Common myeloid progenitor, CD34-positive (primary cell): Measurements from ENCODE around the gene ZNF691.

Experiments
- CTCF ChIA-PET: fragments of 350-600 bp; sonication (Branson Sonifier 250); formaldehyde crosslinking; loops from one replicate; lab custom pipeline; 2021; ENCODE audit warnings: antibody characterized with exemption; lab: Charles Lee
- POLR2A ChIA-PET: fragments of 350-600 bp; sonication (Branson Sonifier 250); formaldehyde crosslinking; loops from one replicate; lab custom pipeline; 2021; ENCODE audit warnings: antibody characterized with exemption; lab: Charles Lee
- DNase-seq, 3 donors: peaks; one replicate each; pipeline versions ENCODE4 v3.0.0 to v3.0.0-alpha.2; 2013
- H3K27ac ChIP-seq, 2 experiments: 1 replicate in 1 of 2; 2 replicates in 1 of 2; pipeline ENCODE4 v1.7.0; 2013; ENCODE audit warnings: inconsistent platforms in 2 of 2, low read length in 2 of 2, mild to moderate bottlenecking in 2 of 2, low read depth in 1 of 2, moderate library complexity in 1 of 2; ENCODE audit not compliant: severe bottlenecking in 2 of 2, insufficient read depth in 1 of 2, poor library complexity in 1 of 2
- H3K27me3 ChIP-seq, 5 experiments: replicated peaks in 2 of 5; 1 replicate in 3 of 5; 2 replicates in 2 of 5; pipeline versions ENCODE4 v1.6.1 to v1.7.0; 2013; ENCODE audit warnings: low read length in 4 of 5, mild to moderate bottlenecking in 2 of 5, moderate library complexity in 2 of 5, inconsistent platforms in 1 of 5; ENCODE audit not compliant: insufficient read depth in 5 of 5, control insufficient read depth in 4 of 5
- H3K36me3 ChIP-seq, 4 experiments: 1 replicate in 2 of 4; 2 replicates in 2 of 4; pipeline versions ENCODE4 v1.6.1 to v1.7.0; 2013; ENCODE audit warnings: low read length in 3 of 4, control low read depth in 1 of 4, mild to moderate bottlenecking in 1 of 4; ENCODE audit not compliant: control insufficient read depth in 4 of 4, insufficient read depth in 4 of 4
- H3K4me1 ChIP-seq, 4 experiments: 1 replicate in 3 of 4; 2 replicates in 1 of 4; pipeline versions ENCODE4 v1.6.1 to v1.7.1; 2013; ENCODE audit warnings: low read length in 3 of 4, mild to moderate bottlenecking in 3 of 4, control low read depth in 1 of 4, inconsistent platforms in 1 of 4, moderate library complexity in 1 of 4; ENCODE audit not compliant: control insufficient read depth in 4 of 4, insufficient read depth in 4 of 4; ENCODE audit errors: control extremely low read depth in 1 of 4
- H3K4me3 ChIP-seq, 7 experiments: 1 replicate in 4 of 7; 2 replicates in 3 of 7; pipeline versions ENCODE4 v1.5.1 to v1.7.0; 2013; ENCODE audit warnings: mild to moderate bottlenecking in 7 of 7, low read length in 6 of 7, moderate library complexity in 6 of 7, inconsistent platforms in 2 of 7, low read depth in 2 of 7, control low read depth in 1 of 7; ENCODE audit not compliant: insufficient read depth in 4 of 7, control insufficient read depth in 1 of 7; ENCODE audit errors: extremely low read depth in 1 of 7
- H3K9me3 ChIP-seq, 5 experiments: 1 replicate in 4 of 5; 2 replicates in 1 of 5; pipeline versions ENCODE4 v1.6.1 to v1.7.1; 2013; ENCODE audit warnings: low read length in 4 of 5, mild to moderate bottlenecking in 2 of 5, inconsistent platforms in 1 of 5, low read depth in 1 of 5, moderate library complexity in 1 of 5; ENCODE audit not compliant: control insufficient read depth in 4 of 5, insufficient read depth in 2 of 5; ENCODE audit errors: control extremely low read depth in 1 of 5
- WGBS: methylation state at CpG from one replicate; pipeline ENCODE4 v1.1.5; 2013; ENCODE audit not compliant: insufficient coverage; 5-methylcytosine and 5-hydroxymethylcytosine counted together

The ZNF691 gene

DNA sequence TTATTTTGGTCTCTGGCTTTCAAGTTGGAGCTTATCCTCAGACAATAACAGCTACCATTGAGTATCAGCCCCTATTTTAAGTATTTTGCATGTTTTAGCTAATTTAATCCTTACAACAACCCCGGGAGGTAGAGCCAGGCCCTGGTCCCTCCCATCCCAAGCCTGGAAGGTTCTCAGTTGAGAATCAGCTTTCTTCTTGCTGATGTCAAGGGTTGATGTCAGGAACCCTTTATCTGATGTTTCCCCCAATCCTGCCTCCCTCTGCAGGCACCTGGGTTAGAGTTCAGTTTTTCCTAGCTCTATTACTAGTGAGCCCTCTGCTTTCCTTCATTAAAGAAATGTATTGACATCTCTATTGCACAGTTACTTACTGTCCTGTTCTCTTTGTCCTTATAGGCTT lies 25.6 kb upstream of the ZNF691 start:
- WGBS = no CpG with 5 or more reads among the region's 1 CpG
- DNase-seq = no peak
- POLR2A ChIA-PET = no interaction called here
- no peak overlapping the region for H3K27ac ChIP-seq
- no peaks in the 10 kb centered on the region for H3K27me3 ChIP-seq
- no peaks in the 10 kb centered on the region for H3K36me3 ChIP-seq
- H3K9me3 ChIP-seq = no peaks in the 10 kb centered on the region
- no peak overlapping the region for H3K4me3 ChIP-seq
- CTCF ChIA-PET = interaction anchor here (0.7 to 2.0 kb wide), 4 partner anchors 11 to 253 kb away, joined by 3 to 7 read pairs (median 5); partner anchors contain the start of gene ZNF691
- peaks cover 10 to 28% (median 15%) of the 10 kb centered on the region in 4 experiments for H3K4me1 ChIP-seq

DNA sequence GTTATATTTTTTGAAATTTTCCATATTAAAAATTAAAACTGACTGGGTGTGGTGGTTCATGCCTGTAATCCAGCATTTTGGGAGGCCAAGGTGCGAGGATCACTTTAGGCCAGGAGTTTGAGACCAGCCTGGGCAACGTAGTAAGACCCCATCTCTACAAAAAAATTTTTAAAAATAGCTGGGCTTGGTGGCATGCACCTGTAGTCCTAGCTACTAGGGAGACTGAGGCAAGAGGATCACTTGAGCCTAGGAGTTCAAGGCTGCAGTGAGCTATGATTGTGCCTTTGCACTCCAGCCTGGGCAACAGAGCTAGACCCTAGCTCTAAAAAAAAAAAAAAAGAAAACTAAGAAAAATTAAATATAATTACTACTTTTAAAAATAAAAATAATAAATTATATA lies 24.7 kb upstream of the ZNF691 start:
- WGBS = no CpG with 5 or more reads among the region's 2 CpGs
- CTCF ChIA-PET = interaction anchor here (1.3 to 2.0 kb wide), 4 partner anchors 10 to 252 kb away, joined by 3 to 7 read pairs (median 5); partner anchors contain the start of gene ZNF691

DNA sequence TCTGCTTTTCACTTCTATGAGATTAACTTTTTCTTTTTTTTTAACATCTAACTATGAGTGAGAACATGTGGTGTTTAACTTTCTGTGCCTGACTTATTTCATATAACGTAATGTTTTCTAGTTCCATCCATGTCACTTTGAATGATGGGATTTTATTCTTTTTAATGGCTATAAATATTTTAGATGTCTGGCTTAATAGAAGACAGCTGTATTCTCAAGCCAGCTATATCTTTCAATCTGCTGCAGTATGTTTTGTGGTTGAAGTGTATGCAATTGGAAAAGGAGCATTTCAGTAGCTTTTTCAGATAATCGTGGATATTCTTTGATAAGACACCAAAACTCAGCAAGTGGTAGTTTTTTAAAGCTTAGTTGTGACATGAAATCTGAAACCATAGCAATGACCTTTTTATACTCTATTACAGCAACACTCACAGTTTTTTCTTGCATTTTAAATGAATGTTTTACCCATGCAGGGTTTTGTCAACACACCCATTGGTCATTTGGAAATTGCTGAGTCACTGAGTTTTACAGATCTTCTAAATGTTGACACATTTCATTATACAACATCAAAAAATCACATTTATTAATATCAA lies 23.5 kb upstream of the ZNF691 start:
- Histone ChIP-seq H3K9me3 (no peaks in the 10 kb centered on the region), H3K27me3 (no peaks in the 10 kb centered on the region), H3K4me1 (peaks cover 2 to 14% (median 3%) of the 10 kb centered on the region in 4 experiments), H3K4me3 (no peak overlapping the region), H3K36me3 (no peaks in the 10 kb centered on the region), H3K27ac (no peak overlapping the region)
- ChIA-PET POLR2A (interaction anchor here (0.7 kb wide), 1 partner anchor 1809 kb away, joined by 5 read pairs; no protein-coding TSS in a partner anchor), CTCF (interaction anchor here (0.6 to 2.6 kb wide), 5 partner anchors 11 to 1786 kb away, joined by 3 to 7 read pairs (median 4); no protein-coding TSS in a partner anchor)
- 40% methylated on average over 1 of the region's 2 CpGs for WGBS
- DNase-seq = peak in 2 of 3 donors; percentile 11 to 19

More for the DNA sequence above, 24.7 kb upstream of the ZNF691 start:
- DNase-seq = no peak
- POLR2A ChIA-PET = no interaction called here
- Histone ChIP-seq H3K4me1 (peaks cover 7 to 20% (median 8%) of the 10 kb centered on the region in 4 experiments), H3K27ac (no peak overlapping the region), H3K36me3 (no peaks in the 10 kb centered on the region), H3K27me3 (no peaks in the 10 kb centered on the region), H3K9me3 (no peaks in the 10 kb centered on the region), H3K4me3 (no peak overlapping the region)

DNA sequence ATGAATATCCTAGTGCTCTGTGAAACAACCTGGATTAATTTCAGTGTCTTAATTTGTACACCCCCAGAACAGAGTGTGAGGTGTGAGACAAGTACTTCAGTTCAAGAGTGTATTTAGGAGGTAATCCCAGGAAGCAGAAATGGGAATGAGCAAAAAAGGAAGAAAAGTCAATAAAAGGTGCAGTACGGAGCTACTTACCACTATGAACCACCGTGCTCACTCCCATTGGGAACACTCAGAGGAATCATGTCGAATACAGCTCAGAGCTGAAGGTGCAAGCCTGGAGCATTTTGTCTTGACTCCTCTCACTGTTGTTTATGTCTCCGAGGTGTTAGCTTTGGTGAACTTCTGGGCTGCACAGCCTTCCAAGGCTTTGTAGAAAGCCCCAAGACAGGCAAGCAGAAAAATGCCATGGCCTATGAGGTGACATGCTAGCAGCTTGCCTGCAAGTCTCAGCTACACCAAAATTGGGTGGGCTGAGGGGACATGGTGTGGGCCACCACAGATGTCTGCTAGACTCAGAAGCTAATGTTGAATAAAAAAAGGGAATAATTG lies 21.9 kb upstream of the ZNF691 start:
- 96% methylated on average over 4 of the region's 4 CpGs for WGBS
- Histone ChIP-seq H3K36me3 (no peaks in the 10 kb centered on the region), H3K27me3 (no peaks in the 10 kb centered on the region), H3K4me1 (peaks cover 0 to 11% (median 0%) of the 10 kb centered on the region in 4 experiments), H3K27ac (peak overlapping the region in 1 of 2 experiments; percentile 56), H3K4me3 (no peak overlapping the region), H3K9me3 (no peaks in the 10 kb centered on the region)
- CTCF ChIA-PET = interaction anchor here (0.7 to 2.6 kb wide), 5 partner anchors 14 to 100 kb away, joined by 3 to 7 read pairs (median 4); no protein-coding TSS in a partner anchor
- POLR2A ChIA-PET = no interaction called here
- DNase-seq = no peak

DNA sequence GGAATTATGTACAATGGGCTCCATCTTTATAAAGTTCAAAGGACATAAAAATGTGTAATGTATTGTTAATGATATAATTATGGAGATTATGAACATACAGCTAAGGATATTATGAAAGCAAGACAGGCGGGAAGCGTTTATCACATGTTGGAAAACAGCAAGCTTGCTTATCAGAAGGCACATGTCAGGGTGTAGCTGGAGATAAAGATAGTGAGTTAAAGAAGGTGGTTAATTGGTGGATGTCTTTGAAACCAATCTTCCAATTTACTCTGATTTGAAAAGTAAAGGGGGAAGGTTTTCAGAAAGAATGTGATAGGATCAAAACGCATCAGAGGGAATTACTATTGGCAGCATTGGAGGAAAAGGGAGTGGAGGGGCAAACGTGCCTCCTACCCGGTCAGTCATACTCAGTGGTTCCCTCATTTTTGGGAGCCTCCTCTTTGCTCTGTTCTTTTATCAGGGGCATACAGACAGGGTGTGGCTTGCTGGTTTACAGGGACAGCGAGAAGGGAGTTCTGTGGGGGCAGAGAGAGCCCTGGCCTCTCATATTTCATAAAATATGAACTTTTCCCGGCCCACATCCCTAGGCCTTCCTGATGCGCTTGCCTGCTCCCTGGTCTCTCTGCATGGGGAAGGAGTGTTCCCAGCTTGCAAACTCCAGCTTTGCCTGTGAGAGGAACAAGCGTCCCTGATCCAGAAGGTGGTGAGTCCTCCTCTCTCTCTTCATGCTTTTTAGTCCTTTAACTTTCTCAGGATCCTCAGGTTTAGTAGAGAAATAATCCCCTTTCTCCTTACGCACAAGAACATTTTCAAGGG lies 21.2 kb upstream of the ZNF691 start:
- peaks cover 0 to 11% (median 0%) of the 10 kb centered on the region in 4 experiments for H3K4me1 ChIP-seq

DNA sequence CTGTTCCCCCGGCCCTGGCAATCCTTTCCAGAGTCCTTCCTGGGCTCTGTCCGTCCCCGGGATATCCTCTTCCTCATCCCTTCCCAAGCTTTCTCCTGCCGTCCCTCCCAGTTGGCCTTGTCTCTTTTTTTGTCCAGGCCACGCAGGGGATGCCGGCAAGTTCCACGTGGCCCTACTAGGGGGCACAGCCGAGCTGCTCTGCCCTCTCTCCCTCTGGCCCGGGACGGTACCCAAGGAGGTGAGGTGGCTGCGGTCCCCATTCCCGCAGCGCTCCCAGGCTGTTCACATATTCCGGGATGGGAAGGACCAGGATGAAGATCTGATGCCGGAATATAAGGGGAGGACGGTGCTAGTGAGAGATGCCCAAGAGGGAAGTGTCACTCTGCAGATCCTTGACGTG lies 15.8 kb upstream of the ZNF691 start:
- ChIA-PET CTCF (interaction anchor here (0.8 to 1.6 kb wide), 3 partner anchors 9 to 93 kb away, joined by 3 to 4 read pairs (median 3); no protein-coding TSS in a partner anchor), POLR2A (no interaction called here)
- 94% methylated on average over 17 of the region's 17 CpGs for WGBS
- Histone ChIP-seq H3K27me3 (no peaks in the 10 kb centered on the region), H3K4me1 (no peaks in the 10 kb centered on the region), H3K27ac (no peak overlapping the region), H3K9me3 (no peaks in the 10 kb centered on the region), H3K36me3 (peaks cover 0 to 15% (median 4%) of the 10 kb centered on the region in 4 experiments), H3K4me3 (no peak overlapping the region)
- DNase-seq = no peak

More for the DNA sequence above, 21.2 kb upstream of the ZNF691 start:
- POLR2A ChIA-PET = no interaction called here
- 83% methylated on average over 7 of the region's 10 CpGs for WGBS
- H3K9me3 ChIP-seq = no peaks in the 10 kb centered on the region
- H3K27ac ChIP-seq = peak overlapping the region in 1 of 2 experiments; percentile 56
- CTCF ChIA-PET = interaction anchor here (1.0 to 2.6 kb wide), 4 partner anchors 13 to 100 kb away, joined by 3 to 7 read pairs (median 4); no protein-coding TSS in a partner anchor
- no peaks in the 10 kb centered on the region for H3K27me3 ChIP-seq
- peak; percentile 40 to 67 (median 47) for DNase-seq
- H3K36me3 ChIP-seq = peaks cover 0 to 3% (median 0%) of the 10 kb centered on the region in 4 experiments
- no peak overlapping the region for H3K4me3 ChIP-seq
